Endothelial cell of umbilical vein (primary cell): ENCODE measurements around the gene FBXL13. TPM values are rescaled to one million over a fixed set of nuclear protein-coding genes. Genes with fewer than 3 reads are reported as not detected.

ENCODE experiments used
- BruUV-seq: library from RNA; stranded (reverse); fragments of 400-500 nt; replicated peaks from 2 replicates; lab custom pipeline; 2021; lab: Mats Ljungman, UMichigan
- CTCF ChIA-PET: fragments of 300-600, 350-600 bp; sonication (Branson Sonifier 250); formaldehyde crosslinking; loops from one replicate; lab custom pipeline; 2021; ENCODE audit warnings: antibody characterized with exemption, inconsistent platforms; lab: Charles Lee
- POLR2A ChIA-PET: fragments of 300-600, 350-600 bp; sonication (Branson Sonifier 250); formaldehyde crosslinking; loops from one replicate; lab custom pipeline; 2021; ENCODE audit warnings: antibody characterized with exemption, inconsistent platforms; lab: Charles Lee
- DNase-seq: peaks from one replicate; pipeline ENCODE4 v3.0.0-alpha.2; 2011; ENCODE audit warnings: low read depth, low spot score
- FAIRE-seq: peaks from 2 replicates; lab custom pipeline; 2011; peaks lifted over from hg19 to GRCh38; lab: Jason Lieb, UNC
- H2AFZ ChIP-seq: 2 replicates; pipeline ENCODE4 v1.6.0; 2012; ENCODE audit warnings: low read depth, low read length, control low read depth, inconsistent platforms
- H3K27ac ChIP-seq: 2 replicates; pipeline ENCODE4 v1.5.1; 2011; ENCODE audit warnings: low read depth, mild to moderate bottlenecking, control low read depth, low read length, moderate library complexity; ENCODE audit not compliant: insufficient read depth
- H3K27me3 ChIP-seq, 2 experiments: 2 replicates each; pipeline versions ENCODE4 v1.6.0 to v1.6.1; 2011; ENCODE audit warnings: low read length in 2 of 2, mixed read lengths in 1 of 2; ENCODE audit not compliant: control insufficient read depth in 2 of 2, insufficient read depth in 2 of 2
- H3K36me3 ChIP-seq, 2 experiments: 2 replicates in 1 of 2; 3 replicates in 1 of 2; pipeline ENCODE4 v1.5.1; 2011; ENCODE audit warnings: low read length in 2 of 2, mild to moderate bottlenecking in 1 of 2, moderate library complexity in 1 of 2; ENCODE audit not compliant: control insufficient read depth in 2 of 2, insufficient read depth in 2 of 2; ENCODE audit errors: extremely low read depth in 1 of 2
- H3K4me1 ChIP-seq: 3 replicates; pipeline ENCODE4 v1.5.1; 2011; ENCODE audit warnings: mild to moderate bottlenecking, low read length; ENCODE audit not compliant: control insufficient read depth, insufficient read depth; ENCODE audit errors: extremely low read depth
- H3K4me2 ChIP-seq: 2 replicates; pipeline ENCODE4 v1.6.1; 2011; ENCODE audit warnings: low read length, control low read depth, mixed read lengths; ENCODE audit not compliant: insufficient read depth
- H3K4me3 ChIP-seq, 3 experiments: fragments of 200-600 bp in 1 of 3; sonication (generic), shearing (Covaris generic) in 1 of 3; replicated peaks in 1 of 3; 2 replicates each; pipeline ENCODE4 v1.5.1; 2011 to 2016; ENCODE audit warnings: control low read depth in 3 of 3, low read length in 3 of 3, mild to moderate bottlenecking in 2 of 3, inconsistent platforms in 1 of 3, low read depth in 1 of 3, moderate library complexity in 1 of 3; ENCODE audit not compliant: insufficient read depth in 1 of 3
- H3K79me2 ChIP-seq: 2 replicates; pipeline ENCODE4 v1.6.0; 2012; ENCODE audit warnings: low read length, inconsistent platforms; ENCODE audit not compliant: control insufficient read depth, insufficient read depth
- H3K9ac ChIP-seq: replicated peaks from 2 replicates; pipeline ENCODE3; 2011; ENCODE audit warnings: low read length, control low read depth; ENCODE audit not compliant: insufficient read depth; ENCODE audit errors: extremely low read depth
- H3K9me1 ChIP-seq: replicated peaks from 3 replicates; pipeline ENCODE4 v1.6.0; 2011; ENCODE audit warnings: mild to moderate bottlenecking, low read length; ENCODE audit not compliant: control insufficient read depth, insufficient read depth; ENCODE audit errors: extremely low read depth
- H3K9me3 ChIP-seq: replicated peaks from 2 replicates; pipeline ENCODE4 v1.5.1; 2012; ENCODE audit warnings: low read length, inconsistent platforms; ENCODE audit not compliant: control insufficient read depth, insufficient read depth
- H4K20me1 ChIP-seq: replicated peaks from 2 replicates; pipeline ENCODE3; 2011; ENCODE audit warnings: mild to moderate bottlenecking, low read length; ENCODE audit not compliant: control insufficient read depth, insufficient read depth; ENCODE audit errors: extremely low read depth
- CTCF ChIP-seq, 2 donors: IDR thresholded peaks; 1 replicate in 1 of 2; 2 replicates in 1 of 2; pipeline ENCODE4 v1.5.1; 2011; ENCODE audit warnings: low read length in 2 of 2, mild to moderate bottlenecking in 2 of 2, moderate library complexity in 2 of 2, control low read depth in 1 of 2, inconsistent platforms in 1 of 2, low read depth in 1 of 2; ENCODE audit not compliant: insufficient read depth in 1 of 2; ENCODE audit errors: extremely low read depth in 1 of 2
- JUN ChIP-seq: IDR thresholded peaks from 2 replicates; pipeline ENCODE4 v1.6.1; 2011; ENCODE audit warnings: borderline replicate concordance, low read depth; ENCODE audit not compliant: insufficient read length, insufficient read depth
- MAX ChIP-seq: IDR thresholded peaks from 2 replicates; pipeline ENCODE4 v1.6.1; 2011; ENCODE audit not compliant: insufficient read depth, insufficient read length
- POLR2A ChIP-seq: IDR thresholded peaks from 2 replicates; pipeline ENCODE4 v1.6.1; 2012; ENCODE audit warnings: low read depth, mild to moderate bottlenecking, control low read depth, low read length
- POLR2AphosphoS5 ChIP-seq: IDR thresholded peaks from 2 replicates; pipeline ENCODE4 v1.6.1; 2012; ENCODE audit warnings: low read depth, mild to moderate bottlenecking, control low read depth, low read length, moderate library complexity; ENCODE audit not compliant: insufficient read depth
- dilution Hi-C: fragments of 300-500 bp; cut with MboI; formaldehyde crosslinking; loops from one replicate; pipeline ENCODE4 v1.15.0; 2019; ENCODE audit warnings: low sequenced_read_pairs; ENCODE audit not compliant: extremely low pct_ligation_motif_present
- intact Hi-C: fragments of 100-400 bp; cut with micrococcal nuclease; formaldehyde crosslinking; loops from one replicate; pipeline ENCODE4 v1.10.0; 2022
- polyA plus RNA-seq, 4 experiments: library from polyadenylated mRNA; depleted of rRNA in 3 of 4; stranded (reverse) in 3 of 4; unstranded in 1 of 4; fragments of >200 nt; gene quantifications; 2 replicates each; pipeline versions ENCODE4 v1.2.1 to v1.2.3, GENCODE V29; 2011 to 2012; ENCODE audit warnings: missing spikeins in 1 of 4
- total RNA-seq: library from RNA; stranded (reverse); gene quantifications from 2 replicates; pipeline ENCODE4 v1.2.3, GENCODE V29; 2021

The FBXL13 gene
- total and polyA plus RNA-seq, 2 donors (not counting 3 experiments of a cell fraction or from before 2014, with no cell fraction given), result 3.9 to 4.6 TPM

GRCh38 chr7:102869195-102869594 is 205.4 kb downstream of the FBXL13 start:
- dilution Hi-C loops, result no loop called here

GRCh38 chr7:102866535-102867215 is 207.9 kb downstream of the FBXL13 start:
- ChIA-PET CTCF (interaction anchor here (1.0 kb wide), 1 partner anchor 199 kb away, joined by 5 read pairs; no protein-coding TSS in a partner anchor), POLR2A (no interaction called here)
- H3K4me1 ChIP-seq, result peaks cover 8% of the 10 kb centered on the region
- no peak overlapping the region for H3K27ac ChIP-seq
- FAIRE-seq (no peak), DNase-seq (no peak)
- H3K9me3 ChIP-seq, result no peaks in the 10 kb centered on the region
- dilution Hi-C loops, result no loop called here
- H3K9me1 ChIP-seq, result no peaks in the 10 kb centered on the region
- intact Hi-C loops, result no loop called here
- H3K4me3 ChIP-seq, result no peak overlapping the region
- H3K36me3 ChIP-seq, result no peaks in the 10 kb centered on the region
- no peak overlapping the region for H2AFZ ChIP-seq
- no peak overlapping the region for H3K4me2 ChIP-seq
- no peak overlapping the region for H3K9ac ChIP-seq
- no peaks in the 10 kb centered on the region for H3K27me3 ChIP-seq
- no peaks in the 10 kb centered on the region for H4K20me1 ChIP-seq
- H3K79me2 ChIP-seq, result no peaks in the 10 kb centered on the region
- no TSS peak for BruUV-seq
- TF ChIP-seq POLR2A (no peak), CTCF (IDR thresholded peaks at IDR 0.05; ENCODE audit: extremely low read depth in 1 of 2, insufficient read depth in 1 of 2, low read depth in 1 of 2, low read length in 2 of 2) (no peak), POLR2AphosphoS5 (no peak), MAX (no peak)

More at GRCh38 chr7:102869195-102869594, 205.4 kb downstream of the FBXL13 start:
- no peaks in the 10 kb centered on the region for H4K20me1 ChIP-seq
- intact Hi-C loops, result no loop called here
- FAIRE-seq, result no peak
- no peaks in the 10 kb centered on the region for H3K79me2 ChIP-seq
- H3K9me1 ChIP-seq, result no peaks in the 10 kb centered on the region
- H3K4me3 ChIP-seq, result no peak overlapping the region
- DNase-seq, result no peak
- H3K27me3 ChIP-seq, result no peaks in the 10 kb centered on the region
- no peak for TF ChIP-seq JUN
- TF ChIP-seq MAX, result no peak
- H3K27ac ChIP-seq, result no peak overlapping the region
- no peak overlapping the region for H3K4me2 ChIP-seq
- peaks cover 31% of the 10 kb centered on the region for H3K4me1 ChIP-seq
- H3K9me3 ChIP-seq, result no peaks in the 10 kb centered on the region
- no peak overlapping the region for H3K9ac ChIP-seq
- ChIA-PET POLR2A (no interaction called here), CTCF (interaction anchor here (0.9 to 1.2 kb wide), 2 partner anchors 22 to 193 kb away, joined by 3 read pairs; no protein-coding TSS in a partner anchor)
- H3K36me3 ChIP-seq, result no peaks in the 10 kb centered on the region
- H2AFZ ChIP-seq, result no peak overlapping the region
- BruUV-seq, result no TSS peak
